ENCODE results near the gene ABCA3.

GRCh38 chr16:2278272-2278608 lies 62.3 kb downstream of the ABCA3 start:
- TF ChIP-seq CTCF (IDR thresholded peaks at IDR 0.05; ENCODE audit: control extremely low read depth in 1 of 3, insufficient read depth in 1 of 3, low read depth in 1 of 3, low read length in 3 of 3) (peak; percentile 53 to 66 (median 54)), JUND (IDR thresholded peaks at IDR 0.05; ENCODE audit: low read length) (no peak), POLR2A (IDR thresholded peaks at IDR 0.05; ENCODE audit: control extremely low read depth in 1 of 2, low read depth in 2 of 2, low read length in 2 of 2) (no peak), CREB1 (IDR thresholded peaks at IDR 0.05) (no peak), EZH2 (IDR thresholded peaks at IDR 0.05; ENCODE audit: low read depth, low read length, severe bottlenecking) (no peak), NRF1 (IDR thresholded peaks at IDR 0.05; ENCODE audit: low read depth, low read length) (no peak), POLR2AphosphoS5 (IDR thresholded peaks at IDR 0.05; ENCODE audit: low read depth, low read length) (no peak), RFX5 (IDR thresholded peaks at IDR 0.05; ENCODE audit: borderline replicate concordance, low read depth, low read length) (no peak), SIN3A (conservative IDR thresholded peaks at IDR 0.05 in 1 of 2, IDR thresholded peaks at IDR 0.05 in 1 of 2; ENCODE audit: low read depth in 1 of 2, low read length in 2 of 2) (no peak), TAF1 (IDR thresholded peaks at IDR 0.05; ENCODE audit: low read depth, low read length) (no peak)
- TF ChIP-seq, protein P1, sequence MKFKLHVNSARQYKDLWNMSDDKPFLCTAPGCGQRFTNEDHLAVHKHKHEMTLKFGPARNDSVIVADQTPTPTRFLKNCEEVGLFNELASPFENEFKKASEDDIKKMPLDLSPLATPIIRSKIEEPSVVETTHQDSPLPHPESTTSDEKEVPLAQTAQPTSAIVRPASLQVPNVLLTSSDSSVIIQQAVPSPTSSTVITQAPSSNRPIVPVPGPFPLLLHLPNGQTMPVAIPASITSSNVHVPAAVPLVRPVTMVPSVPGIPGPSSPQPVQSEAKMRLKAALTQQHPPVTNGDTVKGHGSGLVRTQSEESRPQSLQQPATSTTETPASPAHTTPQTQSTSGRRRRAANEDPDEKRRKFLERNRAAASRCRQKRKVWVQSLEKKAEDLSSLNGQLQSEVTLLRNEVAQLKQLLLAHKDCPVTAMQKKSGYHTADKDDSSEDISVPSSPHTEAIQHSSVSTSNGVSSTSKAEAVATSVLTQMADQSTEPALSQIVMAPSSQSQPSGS (IDR thresholded peaks at IDR 0.05; ENCODE audit: low read length) = no peak

Measured in H1 (cell line).